Mesendoderm (in vitro differentiated cells): ENCODE measurements around the gene APOOL.

Experiments
- DNase-seq: peaks from one replicate; pipeline ENCODE4 v3.0.0; 2013
- H2AK5ac ChIP-seq: 2 replicates; pipeline ENCODE4 v1.6.1; 2013; ENCODE audit warnings: low read length, inconsistent platforms
- H2BK120ac ChIP-seq: 2 replicates; pipeline ENCODE4 v1.6.1; 2013; ENCODE audit warnings: low read depth, mild to moderate bottlenecking, low read length, moderate library complexity, mixed read lengths
- H2BK15ac ChIP-seq: replicated peaks from 2 replicates; pipeline ENCODE4 v1.6.1; 2013; ENCODE audit warnings: low read depth, mild to moderate bottlenecking, moderate library complexity
- H2BK5ac ChIP-seq: 2 replicates; pipeline ENCODE4 v1.6.1; 2013; ENCODE audit warnings: low read length, inconsistent platforms
- H3K18ac ChIP-seq: 2 replicates; pipeline ENCODE4 v1.6.1; 2013; ENCODE audit warnings: mild to moderate bottlenecking, low read length, mixed read lengths
- H3K23ac ChIP-seq: one replicate; pipeline ENCODE4 v1.6.1; 2013; ENCODE audit warnings: low read length
- H3K27ac ChIP-seq: 2 replicates; pipeline ENCODE4 v1.5.1; 2013; ENCODE audit warnings: low read depth, mild to moderate bottlenecking, inconsistent platforms, low read length, moderate library complexity
- H3K27me3 ChIP-seq: 2 replicates; pipeline ENCODE4 v1.6.1; 2013; ENCODE audit warnings: low read length, control low read depth, mild to moderate bottlenecking, inconsistent platforms; ENCODE audit not compliant: insufficient read depth, poor library complexity
- H3K36me3 ChIP-seq: 2 replicates; pipeline ENCODE4 v1.6.1; 2013; ENCODE audit warnings: low read length, inconsistent platforms; ENCODE audit not compliant: control insufficient read depth, insufficient read depth
- H3K4ac ChIP-seq: one replicate; pipeline ENCODE4 v1.6.1; 2013; ENCODE audit warnings: low read depth, mild to moderate bottlenecking, low read length, moderate library complexity
- H3K4me1 ChIP-seq: 2 replicates; pipeline ENCODE4 v1.6.1; 2013; ENCODE audit warnings: low read depth, low read length, inconsistent platforms; ENCODE audit not compliant: control insufficient read depth
- H3K4me2 ChIP-seq: 2 replicates; pipeline ENCODE4 v1.6.1; 2013; ENCODE audit warnings: low read length
- H3K4me3 ChIP-seq: 2 replicates; pipeline ENCODE4 v1.5.1; 2013; ENCODE audit warnings: mild to moderate bottlenecking, low read length
- H3K56ac ChIP-seq: one replicate; pipeline ENCODE4 v1.6.1; 2013; ENCODE audit warnings: low read length
- H3K79me1 ChIP-seq: 2 replicates; pipeline ENCODE4 v1.6.1; 2013; ENCODE audit warnings: low read length, inconsistent platforms
- H3K79me2 ChIP-seq: 2 replicates; pipeline ENCODE4 v1.6.1; 2013; ENCODE audit warnings: mild to moderate bottlenecking, low read length; ENCODE audit not compliant: control insufficient read depth, insufficient read depth
- H3K9ac ChIP-seq: 2 replicates; pipeline ENCODE4 v1.6.1; 2013; ENCODE audit warnings: low read length, inconsistent platforms
- H4K5ac ChIP-seq: one replicate; pipeline ENCODE4 v1.6.1; 2013; ENCODE audit warnings: low read length
- H4K8ac ChIP-seq: one replicate; pipeline ENCODE4 v1.6.1; 2013; ENCODE audit warnings: low read depth, mild to moderate bottlenecking, control low read depth, low read length, moderate library complexity
- WGBS: extraction: QIAGEN DNeasy Blood & Tissue Kit; methylation state at CpG from one replicate; pipeline ENCODE4 v1.1.7; 2013; ENCODE audit warnings: low lambda C conversion rate, missing lambda C conversion rate; ENCODE audit not compliant: insufficient coverage; ENCODE audit errors: extremely low coverage; 5-methylcytosine and 5-hydroxymethylcytosine counted together

The APOOL gene

DNA sequence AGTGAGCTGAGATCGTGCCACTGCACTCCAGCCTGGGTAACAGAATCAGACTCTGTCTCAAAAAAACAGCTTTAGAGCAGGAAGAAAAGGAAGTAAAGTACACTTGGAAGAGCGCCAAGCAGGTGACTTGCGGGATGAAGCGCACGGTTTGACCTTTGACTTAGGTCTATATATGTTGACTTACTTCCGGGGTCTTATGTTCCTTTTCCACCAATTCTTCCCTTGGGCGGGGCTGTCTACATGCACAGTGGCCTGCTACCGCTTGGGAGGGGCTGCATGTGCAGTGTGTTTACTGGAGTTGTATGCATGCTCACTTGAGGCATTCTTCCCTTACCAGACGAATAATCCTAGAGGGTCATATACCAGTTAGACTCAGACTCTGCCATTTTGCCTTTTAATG lies 108.6 kb downstream of the APOOL start:
- no peak overlapping the region for H2AK5ac ChIP-seq
- DNase-seq = no peak
- H3K56ac ChIP-seq = no peak overlapping the region
- H3K9ac ChIP-seq = no peak overlapping the region
- H3K27ac ChIP-seq = no peak overlapping the region
- no peaks in the 10 kb centered on the region for H3K27me3 ChIP-seq
- no peaks in the 10 kb centered on the region for H3K4me1 ChIP-seq
- no peaks in the 10 kb centered on the region for H3K36me3 ChIP-seq
- H4K5ac ChIP-seq = no peak overlapping the region
- no peak overlapping the region for H3K4ac ChIP-seq
- H4K8ac ChIP-seq = no peak overlapping the region
- H3K4me3 ChIP-seq = no peak overlapping the region
- no CpG with 5 or more reads among the region's 9 CpGs for WGBS
- H3K23ac ChIP-seq = no peak overlapping the region
- no peak overlapping the region for H2BK15ac ChIP-seq
- no peak overlapping the region for H2BK120ac ChIP-seq
- no peak overlapping the region for H3K4me2 ChIP-seq
- no peaks in the 10 kb centered on the region for H3K79me2 ChIP-seq
- H2BK5ac ChIP-seq = no peak overlapping the region
- H3K79me1 ChIP-seq = no peaks in the 10 kb centered on the region
- no peak overlapping the region for H3K18ac ChIP-seq

DNA sequence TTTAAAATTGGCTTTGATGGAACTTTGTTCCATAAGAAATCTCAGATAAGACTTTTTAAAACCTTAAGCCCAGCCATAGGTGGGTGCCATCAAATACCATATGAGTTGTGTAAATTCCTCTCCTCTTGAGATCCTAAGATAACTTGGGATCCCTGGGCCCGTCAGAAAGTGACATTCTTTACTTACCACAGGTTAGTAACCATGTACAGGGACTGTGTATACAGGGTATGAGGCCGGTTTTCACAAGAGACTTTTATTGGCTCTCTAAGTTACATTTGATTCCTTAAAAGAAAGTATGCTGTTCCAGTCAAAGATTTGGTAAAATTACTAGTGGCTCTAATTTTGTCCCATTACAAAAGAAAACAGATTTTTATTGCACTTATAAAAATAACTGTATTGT lies 110.1 kb downstream of the APOOL start:
- H3K4me1 ChIP-seq = no peaks in the 10 kb centered on the region
- no peak overlapping the region for H2AK5ac ChIP-seq
- H3K79me1 ChIP-seq = no peaks in the 10 kb centered on the region
- no peaks in the 10 kb centered on the region for H3K79me2 ChIP-seq
- no peak overlapping the region for H4K8ac ChIP-seq
- WGBS = no CpG with 5 or more reads among the region's 2 CpGs
- H2BK120ac ChIP-seq = no peak overlapping the region
- H3K23ac ChIP-seq = no peak overlapping the region
- no peak overlapping the region for H2BK15ac ChIP-seq
- no peak overlapping the region for H3K4me2 ChIP-seq
- H3K36me3 ChIP-seq = no peaks in the 10 kb centered on the region
- H3K27me3 ChIP-seq = no peaks in the 10 kb centered on the region
- no peak overlapping the region for H2BK5ac ChIP-seq
- no peak overlapping the region for H3K27ac ChIP-seq
- no peak overlapping the region for H3K56ac ChIP-seq
- H4K5ac ChIP-seq = no peak overlapping the region
- H3K9ac ChIP-seq = no peak overlapping the region
- no peak overlapping the region for H3K4me3 ChIP-seq
- DNase-seq = no peak
- H3K18ac ChIP-seq = no peak overlapping the region
- no peak overlapping the region for H3K4ac ChIP-seq

DNA sequence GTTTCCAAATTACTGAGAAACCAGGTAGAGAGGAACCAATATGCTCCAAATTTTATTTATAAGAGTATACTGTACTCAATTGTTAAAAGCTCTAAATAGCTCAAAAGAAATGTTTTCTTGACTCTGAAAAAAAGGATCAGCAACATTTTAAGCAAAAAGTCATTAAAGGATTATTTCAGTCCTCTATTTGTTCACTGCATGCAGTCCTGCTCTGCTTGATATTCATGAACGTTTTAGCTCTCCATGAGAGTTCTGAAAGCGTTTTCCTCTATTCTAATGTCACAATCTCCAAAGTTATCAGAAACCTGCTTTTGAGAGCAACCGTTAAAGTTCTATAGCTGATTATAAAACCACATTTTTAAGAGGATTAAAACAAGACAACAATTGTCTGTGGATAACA lies 110.5 kb downstream of the APOOL start:
- Histone ChIP-seq H2BK5ac (no peak overlapping the region), H4K5ac (no peak overlapping the region), H3K4me1 (no peaks in the 10 kb centered on the region), H3K18ac (no peak overlapping the region), H3K79me2 (no peaks in the 10 kb centered on the region), H2AK5ac (no peak overlapping the region), H3K56ac (no peak overlapping the region), H4K8ac (no peak overlapping the region), H3K23ac (no peak overlapping the region), H3K4me2 (no peak overlapping the region), H2BK15ac (no peak overlapping the region), H3K79me1 (no peaks in the 10 kb centered on the region), H3K4me3 (no peak overlapping the region), H3K36me3 (no peaks in the 10 kb centered on the region), H3K27ac (no peak overlapping the region), H3K9ac (no peak overlapping the region), H3K4ac (no peak overlapping the region), H3K27me3 (no peaks in the 10 kb centered on the region), H2BK120ac (no peak overlapping the region)
- WGBS = no CpG with 5 or more reads among the region's 3 CpGs
- DNase-seq = no peak

DNA sequence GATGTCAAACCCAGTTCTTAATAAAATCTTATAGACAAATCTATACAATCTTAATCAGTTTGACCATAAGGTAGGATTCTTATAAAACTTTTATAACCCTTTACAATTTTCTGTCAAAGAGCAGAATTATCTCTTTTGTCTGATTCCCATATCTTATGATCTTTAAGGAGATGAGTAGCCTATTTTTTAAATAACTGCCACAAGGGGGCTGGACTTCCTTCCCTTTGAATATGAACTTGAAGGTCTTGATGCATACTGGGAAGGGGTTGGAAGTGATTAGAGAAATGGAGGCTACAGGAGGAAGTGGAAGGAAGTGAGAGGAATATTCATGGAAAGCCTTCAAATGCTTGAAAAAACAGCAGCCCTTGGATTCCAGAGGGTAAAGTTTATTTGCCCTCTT lies 111.1 kb downstream of the APOOL start:
- Histone ChIP-seq H3K4ac (no peak overlapping the region), H2BK5ac (no peak overlapping the region), H3K4me1 (no peaks in the 10 kb centered on the region), H2AK5ac (no peak overlapping the region), H3K79me1 (no peaks in the 10 kb centered on the region), H3K27ac (no peak overlapping the region), H3K9ac (no peak overlapping the region), H3K36me3 (no peaks in the 10 kb centered on the region), H2BK120ac (no peak overlapping the region), H2BK15ac (no peak overlapping the region), H3K18ac (no peak overlapping the region), H3K23ac (no peak overlapping the region), H3K79me2 (no peaks in the 10 kb centered on the region), H3K4me2 (no peak overlapping the region), H3K27me3 (no peaks in the 10 kb centered on the region), H4K8ac (no peak overlapping the region), H4K5ac (no peak overlapping the region), H3K56ac (no peak overlapping the region), H3K4me3 (no peak overlapping the region)
- peak; percentile 3 for DNase-seq

DNA sequence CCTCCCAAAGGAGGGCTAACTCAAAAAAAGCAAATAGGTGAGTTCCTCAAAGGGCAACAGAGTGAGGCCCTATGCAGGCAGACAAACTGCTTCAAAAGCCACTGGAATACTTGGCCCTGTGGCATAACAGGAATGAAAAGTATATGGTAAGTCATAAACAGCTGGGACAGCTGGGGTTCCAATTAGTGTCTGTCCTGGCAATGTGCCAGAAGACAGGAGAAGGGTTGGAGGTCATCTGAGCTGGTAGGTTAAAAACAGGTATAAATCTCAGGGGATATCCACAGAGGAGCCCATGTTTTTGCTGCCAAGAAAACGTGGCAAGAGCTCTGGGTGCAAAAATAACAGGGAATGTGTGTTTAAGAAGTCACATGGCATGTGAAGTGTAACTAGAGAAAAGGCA lies 111.6 kb downstream of the APOOL start:
- H2BK120ac ChIP-seq = no peak overlapping the region
- H3K79me1 ChIP-seq = no peaks in the 10 kb centered on the region
- no peak overlapping the region for H3K27ac ChIP-seq
- H3K23ac ChIP-seq = no peak overlapping the region
- no peak overlapping the region for H2BK15ac ChIP-seq
- H3K79me2 ChIP-seq = no peaks in the 10 kb centered on the region
- no peak overlapping the region for H2BK5ac ChIP-seq
- no peak overlapping the region for H3K56ac ChIP-seq
- no CpG with 5 or more reads among the region's 1 CpG for WGBS
- H3K9ac ChIP-seq = no peak overlapping the region
- DNase-seq = no peak
- no peaks in the 10 kb centered on the region for H3K27me3 ChIP-seq
- no peak overlapping the region for H3K4ac ChIP-seq
- H3K4me1 ChIP-seq = no peaks in the 10 kb centered on the region
- H3K4me2 ChIP-seq = no peak overlapping the region
- H4K5ac ChIP-seq = no peak overlapping the region
- no peak overlapping the region for H2AK5ac ChIP-seq
- H4K8ac ChIP-seq = no peak overlapping the region
- H3K18ac ChIP-seq = no peak overlapping the region
- H3K36me3 ChIP-seq = no peaks in the 10 kb centered on the region
- no peak overlapping the region for H3K4me3 ChIP-seq

DNA sequence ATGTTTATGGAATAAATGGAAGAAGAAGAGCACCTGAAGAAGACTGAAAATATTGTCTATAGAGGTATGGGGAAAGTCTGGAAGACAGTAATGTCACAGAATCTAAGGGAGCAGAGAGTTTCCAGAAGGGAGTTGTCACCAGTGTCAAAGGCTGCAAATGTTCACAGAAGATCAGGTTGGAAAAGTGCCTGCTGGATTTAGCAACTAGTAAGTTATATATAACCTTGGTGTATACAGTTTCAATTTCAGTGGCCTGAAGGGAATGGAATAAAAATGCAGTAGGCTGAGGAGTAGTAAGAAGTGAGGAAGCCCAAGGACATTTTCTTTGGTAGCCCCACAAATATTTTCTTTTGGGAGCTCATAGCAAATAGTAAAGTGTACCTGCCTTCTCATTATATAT lies 132.7 kb downstream of the APOOL start:
- Histone ChIP-seq H2BK120ac (no peak overlapping the region), H3K79me2 (no peaks in the 10 kb centered on the region), H3K4me2 (no peak overlapping the region), H3K4me3 (no peak overlapping the region), H3K23ac (no peak overlapping the region), H3K27me3 (no peaks in the 10 kb centered on the region), H3K9ac (no peak overlapping the region), H3K56ac (no peak overlapping the region), H3K4me1 (no peaks in the 10 kb centered on the region), H2BK15ac (no peak overlapping the region), H3K36me3 (no peaks in the 10 kb centered on the region), H3K18ac (no peak overlapping the region), H2AK5ac (no peak overlapping the region), H4K8ac (no peak overlapping the region), H2BK5ac (no peak overlapping the region), H3K79me1 (no peaks in the 10 kb centered on the region), H4K5ac (no peak overlapping the region), H3K27ac (no peak overlapping the region), H3K4ac (no peak overlapping the region)
- no peak for DNase-seq
